Panc1 (cell line): ENCODE data around the gene ELMO1.

Experiments used
- CTCF ChIP-seq: fragments of 450-650 bp; IDR thresholded peaks from 2 replicates; pipeline ENCODE4 v1.5.1; 2017; ENCODE audit warnings: mild to moderate bottlenecking
- POLR2AphosphoS5 ChIP-seq: IDR thresholded peaks from 2 replicates; pipeline ENCODE4 v1.6.1; 2012; ENCODE audit warnings: mild to moderate bottlenecking, low read depth, low read length, moderate library complexity
- REST ChIP-seq, 2 experiments: IDR thresholded peaks; 2 replicates each; pipeline ENCODE4 v1.6.1; 2011 to 2012; ENCODE audit warnings: low read depth in 2 of 2, control low read depth in 1 of 2, low read length in 1 of 2, mild to moderate bottlenecking in 1 of 2, moderate library complexity in 1 of 2; ENCODE audit not compliant: insufficient read depth in 1 of 2
- SIN3A ChIP-seq: IDR thresholded peaks from 2 replicates; pipeline ENCODE4 v1.6.1; 2012; ENCODE audit warnings: low read depth, mild to moderate bottlenecking, low read length, moderate library complexity, borderline replicate concordance; ENCODE audit not compliant: insufficient read depth
- TCF7L2 ChIP-seq: IDR thresholded peaks from 2 replicates; pipeline ENCODE4 v1.6.1; 2011; ENCODE audit warnings: mild to moderate bottlenecking, low read depth, low read length, inconsistent platforms

GRCh38 chr7:37046531-37047079 is 402.1 kb downstream of the ELMO1 start:
- TF ChIP-seq CTCF, result no peak
- TF ChIP-seq SIN3A, result no peak
- no peak for TF ChIP-seq POLR2AphosphoS5
- TF ChIP-seq REST (IDR thresholded peaks at IDR 0.05; ENCODE audit: insufficient read depth in 1 of 2, low read depth in 2 of 2, low read length in 1 of 2), result no peak
- no peak for TF ChIP-seq TCF7L2
